DND-41 (cell line): Measurements from ENCODE around the gene COQ5.

Source experiments
- ATAC-seq: fragments of 200-7000 bp; cut with Tn5 transposase; 3 replicates; pipeline ENCODE4 v1.9.1; 2021; ENCODE audit warnings: low read depth; ENCODE audit not compliant: insufficient read depth
- DNase-seq: peaks from one replicate; pipeline ENCODE4 v3.0.0-alpha.2; 2020
- H2AFZ ChIP-seq: 2 replicates; pipeline ENCODE4 v1.6.0; 2012; ENCODE audit warnings: low read depth, low read length
- H3K27ac ChIP-seq: 2 replicates; pipeline ENCODE4 v1.5.1; 2012; ENCODE audit warnings: low read length, inconsistent platforms
- H3K27me3 ChIP-seq: fragments of 200-600 bp; sonication (generic); 2 replicates; pipeline ENCODE4 v1.6.0; 2012; ENCODE audit warnings: low read length, mild to moderate bottlenecking, inconsistent platforms; ENCODE audit not compliant: insufficient read depth, poor library complexity
- H3K36me3 ChIP-seq: 2 replicates; pipeline ENCODE4 v1.5.1; 2012; ENCODE audit warnings: low read length, inconsistent platforms; ENCODE audit not compliant: insufficient read depth
- H3K4me1 ChIP-seq: 2 replicates; pipeline ENCODE4 v1.5.1; 2012; ENCODE audit warnings: mild to moderate bottlenecking, low read length; ENCODE audit not compliant: insufficient read depth
- H3K4me2 ChIP-seq: 2 replicates; pipeline ENCODE4 v1.6.0; 2012; ENCODE audit warnings: mild to moderate bottlenecking, moderate library complexity, low read length, inconsistent platforms; ENCODE audit not compliant: insufficient read depth
- H3K4me3 ChIP-seq, 2 experiments: fragments of 200-600 bp in 1 of 2; shearing (Covaris generic) in 1 of 2; 2 replicates each; pipeline ENCODE4 v1.5.1; 2012 to 2016; ENCODE audit warnings: inconsistent platforms in 2 of 2, low read length in 2 of 2, mild to moderate bottlenecking in 2 of 2, low read depth in 1 of 2, moderate library complexity in 1 of 2
- H3K79me2 ChIP-seq: 2 replicates; pipeline ENCODE4 v1.6.0; 2012; ENCODE audit warnings: low read length, inconsistent platforms; ENCODE audit not compliant: insufficient read depth
- H3K9ac ChIP-seq: 2 replicates; pipeline ENCODE4 v1.6.0; 2012; ENCODE audit warnings: low read depth, mild to moderate bottlenecking, inconsistent platforms, low read length, moderate library complexity
- H3K9me3 ChIP-seq: 2 replicates; pipeline ENCODE4 v1.5.1; 2012; ENCODE audit warnings: low read length, moderate library complexity, mild to moderate bottlenecking, inconsistent platforms; ENCODE audit not compliant: insufficient read depth, severe bottlenecking
- H4K20me1 ChIP-seq: 2 replicates; pipeline ENCODE4 v1.6.0; 2012; ENCODE audit warnings: low read length; ENCODE audit not compliant: insufficient read depth
- EZH2 ChIP-seq: IDR thresholded peaks from 3 replicates; pipeline ENCODE4 v1.6.1; 2012; ENCODE audit warnings: borderline replicate concordance, low read depth, mild to moderate bottlenecking, moderate library complexity, low read length, inconsistent platforms; ENCODE audit not compliant: severe bottlenecking
- TF ChIP-seq, protein P1 (sequence below): IDR thresholded peaks from 2 replicates; pipeline ENCODE4 v1.5.1; 2012; ENCODE audit warnings: borderline replicate concordance, low read length, moderate library complexity, mild to moderate bottlenecking; ENCODE audit not compliant: poor library complexity, severe bottlenecking; ENCODE audit errors: extremely low read depth

The COQ5 gene

DNA sequence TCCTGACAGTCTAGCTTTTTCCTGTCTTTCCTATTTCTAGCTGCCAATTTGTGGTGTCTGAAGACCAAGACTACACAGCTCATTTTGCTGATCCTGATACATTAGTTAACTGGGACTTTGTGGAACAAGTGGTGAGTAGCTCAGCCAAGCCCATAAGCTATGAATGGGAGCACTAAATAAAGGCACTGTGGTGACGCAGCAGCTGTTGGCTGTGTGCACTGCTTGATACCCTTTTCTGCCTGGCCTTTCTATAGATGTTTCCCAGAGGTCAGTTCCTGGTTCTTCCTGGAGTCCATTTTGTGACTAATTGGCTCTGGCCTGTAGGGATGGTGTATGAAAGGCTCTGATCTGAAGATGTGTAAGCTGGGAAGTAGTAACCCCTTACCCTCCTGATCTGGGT lies 25.7 kb upstream of the COQ5 start:
- Histone ChIP-seq H4K20me1 (peaks cover 19% of the 10 kb centered on the region), H3K9ac (no peak overlapping the region), H3K4me3 (no peak overlapping the region), H2AFZ (no peak overlapping the region), H3K9me3 (no peaks in the 10 kb centered on the region), H3K4me2 (no peak overlapping the region), H3K4me1 (no peaks in the 10 kb centered on the region), H3K27me3 (no peaks in the 10 kb centered on the region), H3K27ac (no peak overlapping the region), H3K36me3 (peaks cover 71% of the 10 kb centered on the region), H3K79me2 (peaks cover 24% of the 10 kb centered on the region)
- DNase-seq (no peak), ATAC-seq (no peak)
- TF ChIP-seq, protein P1, sequence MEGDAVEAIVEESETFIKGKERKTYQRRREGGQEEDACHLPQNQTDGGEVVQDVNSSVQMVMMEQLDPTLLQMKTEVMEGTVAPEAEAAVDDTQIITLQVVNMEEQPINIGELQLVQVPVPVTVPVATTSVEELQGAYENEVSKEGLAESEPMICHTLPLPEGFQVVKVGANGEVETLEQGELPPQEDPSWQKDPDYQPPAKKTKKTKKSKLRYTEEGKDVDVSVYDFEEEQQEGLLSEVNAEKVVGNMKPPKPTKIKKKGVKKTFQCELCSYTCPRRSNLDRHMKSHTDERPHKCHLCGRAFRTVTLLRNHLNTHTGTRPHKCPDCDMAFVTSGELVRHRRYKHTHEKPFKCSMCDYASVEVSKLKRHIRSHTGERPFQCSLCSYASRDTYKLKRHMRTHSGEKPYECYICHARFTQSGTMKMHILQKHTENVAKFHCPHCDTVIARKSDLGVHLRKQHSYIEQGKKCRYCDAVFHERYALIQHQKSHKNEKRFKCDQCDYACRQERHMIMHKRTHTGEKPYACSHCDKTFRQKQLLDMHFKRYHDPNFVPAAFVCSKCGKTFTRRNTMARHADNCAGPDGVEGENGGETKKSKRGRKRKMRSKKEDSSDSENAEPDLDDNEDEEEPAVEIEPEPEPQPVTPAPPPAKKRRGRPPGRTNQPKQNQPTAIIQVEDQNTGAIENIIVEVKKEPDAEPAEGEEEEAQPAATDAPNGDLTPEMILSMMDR = no peak
- TF ChIP-seq EZH2 = no peak

DNA sequence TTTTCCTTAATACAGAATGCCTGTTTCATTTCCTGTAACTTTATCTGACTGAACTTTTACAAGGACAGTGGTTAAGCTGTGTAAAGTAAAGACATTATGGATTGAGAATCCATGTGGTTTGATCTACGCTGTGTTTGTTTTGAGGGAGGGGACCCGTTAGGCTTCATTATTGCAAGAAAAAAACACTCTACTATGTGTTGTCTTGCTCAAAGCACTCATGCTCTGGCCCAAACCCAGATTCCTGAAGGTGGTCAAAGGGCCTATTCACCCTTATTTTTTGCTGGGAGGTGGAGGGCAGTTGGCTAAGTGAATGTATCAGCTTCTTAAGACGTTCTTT lies 17.1 kb upstream of the COQ5 start:
- ATAC-seq (no peak), DNase-seq (no peak)
- peaks cover 42% of the 10 kb centered on the region for H4K20me1 ChIP-seq
- TF ChIP-seq, protein P1 = no peak
- no peak for TF ChIP-seq EZH2
- H3K4me1 ChIP-seq = no peaks in the 10 kb centered on the region
- peaks cover 93% of the 10 kb centered on the region for H3K79me2 ChIP-seq
- peaks cover 82% of the 10 kb centered on the region for H3K36me3 ChIP-seq
- H2AFZ ChIP-seq = no peak overlapping the region
- H3K4me3 ChIP-seq = no peak overlapping the region
- no peaks in the 10 kb centered on the region for H3K9me3 ChIP-seq
- no peak overlapping the region for H3K9ac ChIP-seq
- H3K27me3 ChIP-seq = no peaks in the 10 kb centered on the region
- no peak overlapping the region for H3K27ac ChIP-seq
- no peak overlapping the region for H3K4me2 ChIP-seq

GRCh38 chr12:120544691-120545090 lies 15.7 kb upstream of the COQ5 start:
- Histone ChIP-seq H3K79me2 (peaks cover 94% of the 10 kb centered on the region), H3K27me3 (no peaks in the 10 kb centered on the region), H3K9ac (no peak overlapping the region), H4K20me1 (peaks cover 45% of the 10 kb centered on the region), H3K4me2 (no peak overlapping the region), H3K4me3 (no peak overlapping the region), H3K36me3 (peaks cover 84% of the 10 kb centered on the region), H2AFZ (no peak overlapping the region), H3K27ac (no peak overlapping the region), H3K4me1 (no peaks in the 10 kb centered on the region), H3K9me3 (no peaks in the 10 kb centered on the region)
- DNase-seq (no peak), ATAC-seq (no peak)
- TF ChIP-seq, protein P1 = no peak
- no peak for TF ChIP-seq EZH2

GRCh38 chr12:120542166-120542565 lies 13.2 kb upstream of the COQ5 start:
- Histone ChIP-seq H4K20me1 (peaks cover 62% of the 10 kb centered on the region), H3K36me3 (peaks cover 81% of the 10 kb centered on the region), H3K4me2 (no peak overlapping the region), H3K9ac (no peak overlapping the region), H3K4me1 (peaks cover 23% of the 10 kb centered on the region), H3K79me2 (peaks cover 95% of the 10 kb centered on the region), H3K27ac (no peak overlapping the region), H3K9me3 (no peaks in the 10 kb centered on the region), H2AFZ (no peak overlapping the region), H3K27me3 (no peaks in the 10 kb centered on the region), H3K4me3 (no peak overlapping the region)
- no peak for TF ChIP-seq EZH2
- ATAC-seq (no peak), DNase-seq (no peak)
